ENCODE results near the gene FOXI1.

FOXI1 gene

GRCh38 chr5:170152767-170153166 is 47.1 kb downstream of the FOXI1 start:
- no peak for TF ChIP-seq CTCF (IDR thresholded peaks at IDR 0.05)
- DNase-seq, result no peak
- H3K4me1 ChIP-seq, result peaks cover 0 to 18% (median 11%) of the 10 kb centered on the region in 4 donors
- H3K27me3 ChIP-seq, result no peaks in the 10 kb centered on the region
- H3K4me3 ChIP-seq, result no peak overlapping the region
- H3K36me3 ChIP-seq, result no peaks in the 10 kb centered on the region
- intact Hi-C loops (cut with DNase I; ENCODE audit: low total_unique reads), result no loop called here
- H3K27ac ChIP-seq, result no peak overlapping the region
- H3K9me3 ChIP-seq, result no peaks in the 10 kb centered on the region

GRCh38 chr5:170154297-170154696 is 48.6 kb downstream of the FOXI1 start:
- Histone ChIP-seq H3K27ac (no peak overlapping the region), H3K9me3 (no peaks in the 10 kb centered on the region), H3K4me1 (peaks cover 0 to 18% (median 11%) of the 10 kb centered on the region in 4 donors), H3K27me3 (no peaks in the 10 kb centered on the region), H3K36me3 (no peaks in the 10 kb centered on the region), H3K4me3 (no peak overlapping the region)
- no peak for TF ChIP-seq CTCF (IDR thresholded peaks at IDR 0.05)
- DNase-seq, result no peak
- intact Hi-C loops (cut with DNase I; ENCODE audit: low total_unique reads), result no loop called here

GRCh38 chr5:170154744-170155143 is 49.0 kb downstream of the FOXI1 start:
- no peak for TF ChIP-seq CTCF (IDR thresholded peaks at IDR 0.05)
- intact Hi-C loops (cut with DNase I; ENCODE audit: low total_unique reads), result no loop called here

GRCh38 chr5:170155771-170156170 is 50.1 kb downstream of the FOXI1 start:
- no peaks in the 10 kb centered on the region for H3K36me3 ChIP-seq
- intact Hi-C loops (cut with DNase I; ENCODE audit: low total_unique reads), result no loop called here
- no peaks in the 10 kb centered on the region for H3K27me3 ChIP-seq
- no peak for TF ChIP-seq CTCF (IDR thresholded peaks at IDR 0.05)
- no peak overlapping the region for H3K27ac ChIP-seq
- no peak overlapping the region for H3K4me3 ChIP-seq
- H3K9me3 ChIP-seq, result no peaks in the 10 kb centered on the region
- H3K4me1 ChIP-seq, result peaks cover 0 to 16% (median 10%) of the 10 kb centered on the region in 4 donors
- DNase-seq, result no peak

More at GRCh38 chr5:170154744-170155143, 49.0 kb downstream of the FOXI1 start:
- Histone ChIP-seq H3K9me3 (no peaks in the 10 kb centered on the region), H3K36me3 (no peaks in the 10 kb centered on the region), H3K4me3 (no peak overlapping the region), H3K27ac (no peak overlapping the region), H3K4me1 (peaks cover 0 to 18% (median 11%) of the 10 kb centered on the region in 4 donors), H3K27me3 (no peaks in the 10 kb centered on the region)
- DNase-seq, result no peak

- intact Hi-C loops (cut with DNase I; ENCODE audit: low total_unique reads), result no loop called here
- H3K27ac ChIP-seq, result no peak overlapping the region
- no peak for TF ChIP-seq CTCF (IDR thresholded peaks at IDR 0.05)
Observed at GRCh38 chr5:170159101-170159698, 53.5 kb downstream of the FOXI1 start.

More at GRCh38 chr5:170159101-170159698, 53.5 kb downstream of the FOXI1 start:
- Histone ChIP-seq H3K4me1 (no peaks in the 10 kb centered on the region), H3K4me3 (no peak overlapping the region), H3K9me3 (no peaks in the 10 kb centered on the region), H3K36me3 (no peaks in the 10 kb centered on the region), H3K27me3 (no peaks in the 10 kb centered on the region)
- no peak for DNase-seq

Data from tibial artery (tissue), 4 donors.